Measurements from ENCODE around the gene CCDC88B.
"Not testable (repeated sequence)": the region's sequence is repeated elsewhere in the genome, so short reads cannot be mapped to it uniquely, and the experiment has no call there.

CCDC88B gene

DNA sequence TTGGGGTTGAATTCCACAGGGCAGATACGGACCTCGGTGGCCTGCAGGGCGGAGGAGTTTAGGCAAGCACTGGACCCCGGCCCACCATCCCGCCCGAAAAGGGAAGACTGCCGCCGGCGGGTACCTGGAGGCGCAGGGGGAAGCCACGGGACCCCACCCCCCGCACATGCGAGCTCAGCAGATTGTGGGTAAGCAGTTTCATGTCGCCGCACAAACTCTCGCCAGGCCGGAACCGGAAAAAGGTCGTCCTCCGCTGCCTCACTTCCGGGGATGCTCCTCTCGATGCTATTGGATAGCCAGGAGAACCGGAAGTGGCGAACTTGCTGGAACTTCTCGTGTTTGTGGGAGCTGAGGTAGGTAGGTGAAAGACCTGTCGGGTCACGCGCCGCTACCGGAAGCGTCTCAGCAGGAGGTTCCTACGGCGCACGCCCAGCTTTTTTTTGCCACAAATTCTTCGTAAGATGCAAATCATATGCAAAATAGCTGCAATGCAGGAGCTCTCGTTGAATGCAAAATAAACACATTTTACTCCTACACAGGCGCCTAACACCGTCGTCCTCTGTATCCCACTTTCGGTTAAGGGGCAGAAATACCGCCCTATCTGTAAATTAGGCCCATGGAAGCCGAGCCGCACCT is 22.6 kb upstream of the CCDC88B start, which contains the start of gene TRMT112:
TRMT112 (minus strand) TSS at position 235 of the 636 bp plus-strand sequence; CDS start at position 202, 33 bp downstream.
- H3K9ac ChIP-seq (ENCODE audit: low read depth, low read length): peak within 1 kb of the TSS; percentile 92
- H3K27ac ChIP-seq (ENCODE audit: low read depth, low read length): peak within 1 kb of the TSS; percentile 98
- WGBS: under 1% methylated on average over 43 of the region's 43 CpGs
- H3K27me3 ChIP-seq (ENCODE audit: insufficient read depth, low read length): no peaks in the 10 kb centered on the region
- peaks cover 45% of the 10 kb centered on the region for H3K36me3 ChIP-seq (ENCODE audit: insufficient read depth, low read length)
- H3K4me1 ChIP-seq (ENCODE audit: insufficient read depth, low read length): peaks cover 8% of the 10 kb centered on the region; the same call in 1 of the 2 replicates
- H3K9me3 ChIP-seq (ENCODE audit: insufficient read depth, low read depth, low read length): no peaks in the 10 kb centered on the region
- peak within 1 kb of the TSS; percentile 79 for H3K4me3 ChIP-seq (ENCODE audit: low read length)

DNA sequence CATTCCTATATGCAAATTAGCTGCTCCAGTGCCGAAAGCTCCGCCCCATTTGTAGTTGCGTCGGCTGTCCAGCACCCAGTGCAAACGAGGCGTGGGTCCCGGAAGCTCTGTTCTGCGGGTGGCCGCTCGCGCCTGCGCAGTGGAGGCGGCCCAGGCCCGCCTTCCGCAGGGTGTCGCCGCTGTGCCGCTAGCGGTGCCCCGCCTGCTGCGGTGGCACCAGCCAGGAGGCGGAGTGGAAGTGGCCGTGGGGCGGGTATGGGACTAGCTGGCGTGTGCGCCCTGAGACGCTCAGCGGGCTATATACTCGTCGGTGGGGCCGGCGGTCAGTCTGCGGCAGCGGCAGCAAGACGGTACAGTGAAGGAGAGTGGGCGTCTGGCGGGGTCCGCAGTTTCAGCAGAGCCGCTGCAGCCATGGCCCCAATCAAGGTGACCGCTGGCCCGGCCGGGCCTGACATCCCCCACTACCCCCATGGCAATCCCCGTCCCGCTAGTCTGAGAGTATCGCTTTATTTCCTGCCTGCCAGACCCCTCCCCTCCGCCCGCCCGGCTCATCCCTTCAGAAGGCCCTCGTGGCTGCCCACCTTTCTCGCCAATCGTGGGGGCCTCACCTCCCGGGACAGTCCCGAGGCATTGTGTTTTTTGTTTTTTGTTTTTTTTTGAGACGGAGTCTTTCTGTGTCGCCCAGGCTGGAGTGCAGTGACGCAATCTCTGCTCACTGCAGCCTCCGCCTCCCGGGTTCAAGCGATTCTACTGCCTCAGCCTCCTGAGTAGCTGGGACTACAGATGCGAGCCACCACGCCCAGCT is 21.8 kb upstream of the CCDC88B start, which contains the start of gene PRDX5:
PRDX5 (plus strand) TSS at position 161 of the 805 bp plus-strand sequence; CDS start at position 256, 95 bp downstream.
- H3K36me3 ChIP-seq (ENCODE audit: insufficient read depth, low read length): peaks cover 45% of the 10 kb centered on the region
- under 1% methylated on average over 61 of the region's 61 CpGs for WGBS
- H3K4me1 ChIP-seq (ENCODE audit: insufficient read depth, low read length): peaks cover 8% of the 10 kb centered on the region; the same call in 1 of the 2 replicates

GRCh38 chr11:64318766-64319761 is 20.9 kb upstream of the CCDC88B start:
- H3K9ac ChIP-seq (ENCODE audit: low read depth, low read length): peak overlapping the region; percentile 92
- H3K4me1 ChIP-seq (ENCODE audit: insufficient read depth, low read length): peaks cover 8% of the 10 kb centered on the region; the same call in 1 of the 2 replicates
- no peaks in the 10 kb centered on the region for H3K27me3 ChIP-seq (ENCODE audit: insufficient read depth, low read length)
- no peaks in the 10 kb centered on the region for H3K9me3 ChIP-seq (ENCODE audit: insufficient read depth, low read depth, low read length)
- peaks cover 41% of the 10 kb centered on the region for H3K36me3 ChIP-seq (ENCODE audit: insufficient read depth, low read length)
- peak overlapping the region; percentile 5; the same call in 1 of the 2 replicates for H3K27ac ChIP-seq (ENCODE audit: low read depth, low read length)
- 31% methylated on average over 15 of the region's 19 CpGs for WGBS
- peak overlapping the region; percentile 79 for H3K4me3 ChIP-seq (ENCODE audit: low read length)

More for the DNA sequence above, 21.8 kb upstream of the CCDC88B start, which contains the start of gene PRDX5:
- peak within 1 kb of the TSS; percentile 79 for H3K4me3 ChIP-seq (ENCODE audit: low read length)
- H3K27ac ChIP-seq (ENCODE audit: low read depth, low read length): peak within 1 kb of the TSS; percentile 98
- peak within 1 kb of the TSS; percentile 92 for H3K9ac ChIP-seq (ENCODE audit: low read depth, low read length)
- no peaks in the 10 kb centered on the region for H3K9me3 ChIP-seq (ENCODE audit: insufficient read depth, low read depth, low read length)
- H3K27me3 ChIP-seq (ENCODE audit: insufficient read depth, low read length): no peaks in the 10 kb centered on the region

DNA sequence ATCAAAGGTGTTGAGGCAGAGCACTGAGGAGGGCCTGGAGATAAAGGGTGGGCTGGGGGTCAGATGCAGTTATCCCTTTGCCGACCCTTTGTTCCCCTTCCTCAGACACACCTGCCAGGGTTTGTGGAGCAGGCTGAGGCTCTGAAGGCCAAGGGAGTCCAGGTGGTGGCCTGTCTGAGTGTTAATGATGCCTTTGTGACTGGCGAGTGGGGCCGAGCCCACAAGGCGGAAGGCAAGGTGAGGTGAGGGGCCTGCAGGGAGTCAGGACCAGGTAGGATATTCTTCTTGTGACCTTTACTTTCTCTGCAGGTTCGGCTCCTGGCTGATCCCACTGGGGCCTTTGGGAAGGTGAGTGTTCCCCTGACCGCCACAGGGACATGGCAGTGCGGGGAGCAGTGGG is 19.4 kb upstream of the CCDC88B start:
- H3K9ac ChIP-seq (ENCODE audit: low read depth, low read length): no peak overlapping the region
- WGBS: 94% methylated on average over 7 of the region's 7 CpGs
- no peak overlapping the region for H3K4me3 ChIP-seq (ENCODE audit: low read length)
- peaks cover 12% of the 10 kb centered on the region; the same call in 1 of the 2 replicates for H3K4me1 ChIP-seq (ENCODE audit: insufficient read depth, low read length)
- H3K9me3 ChIP-seq (ENCODE audit: insufficient read depth, low read depth, low read length): no peaks in the 10 kb centered on the region
- no peaks in the 10 kb centered on the region for H3K27me3 ChIP-seq (ENCODE audit: insufficient read depth, low read length)
- peaks cover 28% of the 10 kb centered on the region for H3K36me3 ChIP-seq (ENCODE audit: insufficient read depth, low read length)
- H3K27ac ChIP-seq (ENCODE audit: low read depth, low read length): no peak overlapping the region

- Histone ChIP-seq H3K9ac (ENCODE audit: low read depth, low read length) (no peak overlapping the region), H3K4me1 (ENCODE audit: insufficient read depth, low read length) (peaks cover 12% of the 10 kb centered on the region; the same call in 1 of the 2 replicates)
Measured at GRCh38 chr11:64321026-64321425, 19.0 kb upstream of the CCDC88B start.

GRCh38 chr11:64321533-64321932 is 18.5 kb upstream of the CCDC88B start:
- peaks cover 21% of the 10 kb centered on the region for H3K36me3 ChIP-seq (ENCODE audit: insufficient read depth, low read length)
- H3K9ac ChIP-seq (ENCODE audit: low read depth, low read length): no peak overlapping the region
- WGBS: 95% methylated on average over 5 of the region's 5 CpGs
- no peak overlapping the region for H3K27ac ChIP-seq (ENCODE audit: low read depth, low read length)
- no peaks in the 10 kb centered on the region for H3K9me3 ChIP-seq (ENCODE audit: insufficient read depth, low read depth, low read length)
- no peak overlapping the region for H3K4me3 ChIP-seq (ENCODE audit: low read length)
- H3K27me3 ChIP-seq (ENCODE audit: insufficient read depth, low read length): no peaks in the 10 kb centered on the region
- H3K4me1 ChIP-seq (ENCODE audit: insufficient read depth, low read length): peaks cover 12% of the 10 kb centered on the region; the same call in 1 of the 2 replicates

More at GRCh38 chr11:64321026-64321425, 19.0 kb upstream of the CCDC88B start:
- Histone ChIP-seq H3K36me3 (ENCODE audit: insufficient read depth, low read length) (peaks cover 26% of the 10 kb centered on the region), H3K4me3 (ENCODE audit: low read length) (no peak overlapping the region), H3K9me3 (ENCODE audit: insufficient read depth, low read depth, low read length) (no peaks in the 10 kb centered on the region), H3K27me3 (ENCODE audit: insufficient read depth, low read length) (no peaks in the 10 kb centered on the region), H3K27ac (ENCODE audit: low read depth, low read length) (no peak overlapping the region)
- WGBS: 93% methylated on average over 5 of the region's 5 CpGs

GRCh38 chr11:64322925-64323260 is 17.1 kb upstream of the CCDC88B start:
- peaks cover 12% of the 10 kb centered on the region; the same call in 1 of the 2 replicates for H3K4me1 ChIP-seq (ENCODE audit: insufficient read depth, low read length)
- H3K27me3 ChIP-seq (ENCODE audit: insufficient read depth, low read length): no peaks in the 10 kb centered on the region
- WGBS: 78% methylated on average over 7 of the region's 7 CpGs
- H3K36me3 ChIP-seq (ENCODE audit: insufficient read depth, low read length): peaks cover 20% of the 10 kb centered on the region
- H3K9ac ChIP-seq (ENCODE audit: low read depth, low read length): no peak overlapping the region
- no peak overlapping the region for H3K4me3 ChIP-seq (ENCODE audit: low read length)
- no peaks in the 10 kb centered on the region for H3K9me3 ChIP-seq (ENCODE audit: insufficient read depth, low read depth, low read length)
- no peak overlapping the region for H3K27ac ChIP-seq (ENCODE audit: low read depth, low read length)

- Histone ChIP-seq H3K9me3 (ENCODE audit: insufficient read depth, low read depth, low read length) (no peaks in the 10 kb centered on the region), H3K4me3 (ENCODE audit: low read length) (no peak overlapping the region), H3K4me1 (ENCODE audit: insufficient read depth, low read length) (peaks cover 12% of the 10 kb centered on the region; the same call in 1 of the 2 replicates), H3K27me3 (ENCODE audit: insufficient read depth, low read length) (no peaks in the 10 kb centered on the region), H3K27ac (ENCODE audit: low read depth, low read length) (no peak overlapping the region), H3K36me3 (ENCODE audit: insufficient read depth, low read length) (peaks cover 20% of the 10 kb centered on the region), H3K9ac (ENCODE audit: low read depth, low read length) (no peak overlapping the region)
- WGBS: 86% methylated on average over 5 of the region's 5 CpGs
Measured at GRCh38 chr11:64323373-64323772, 16.6 kb upstream of the CCDC88B start.

DNA sequence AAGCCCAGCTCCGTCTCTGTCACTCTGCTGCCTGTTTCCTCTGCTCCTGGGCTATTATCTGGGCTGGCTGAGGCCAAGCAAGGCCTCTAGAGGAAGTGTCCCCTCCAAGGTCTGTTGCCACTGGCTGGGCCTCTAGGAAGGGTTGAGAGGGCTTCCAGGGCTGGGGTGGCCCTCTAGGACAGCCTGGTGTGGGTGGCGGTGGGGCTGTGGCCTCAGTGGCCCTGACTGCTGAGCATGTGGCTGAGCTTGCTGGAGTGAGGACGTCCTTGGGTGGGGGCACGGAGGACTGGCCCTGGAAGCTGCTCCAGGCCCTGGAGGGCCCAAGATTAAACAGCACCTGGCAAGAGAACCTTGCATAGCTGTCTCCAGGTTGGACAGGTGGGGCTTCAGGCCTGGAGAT is 16.0 kb upstream of the CCDC88B start:
- not testable (repeated sequence) for H3K9ac ChIP-seq (ENCODE audit: low read depth, low read length); H3K27ac ChIP-seq (ENCODE audit: low read depth, low read length)
- peaks cover 20% of the 10 kb centered on the region for H3K36me3 ChIP-seq (ENCODE audit: insufficient read depth, low read length)

GRCh38 chr11:64324692-64325469 is 15.1 kb upstream of the CCDC88B start:
- H3K4me3 ChIP-seq (ENCODE audit: low read length): no peak overlapping the region
- peaks cover 20% of the 10 kb centered on the region for H3K36me3 ChIP-seq (ENCODE audit: insufficient read depth, low read length)
- H3K27me3 ChIP-seq (ENCODE audit: insufficient read depth, low read length): no peaks in the 10 kb centered on the region
- no peaks in the 10 kb centered on the region for H3K9me3 ChIP-seq (ENCODE audit: insufficient read depth, low read depth, low read length)
- H3K4me1 ChIP-seq (ENCODE audit: insufficient read depth, low read length): peaks cover 4% of the 10 kb centered on the region; the same call in 1 of the 2 replicates
- WGBS: 81% methylated on average over 9 of the region's 11 CpGs
- H3K27ac ChIP-seq (ENCODE audit: low read depth, low read length): peak overlapping the region; percentile 70; the same call in 1 of the 2 replicates
- H3K9ac ChIP-seq (ENCODE audit: low read depth, low read length): no peak overlapping the region

More for the DNA sequence above, 16.0 kb upstream of the CCDC88B start:
- not testable (repeated sequence) for H3K9me3 ChIP-seq (ENCODE audit: insufficient read depth, low read depth, low read length); H3K27me3 ChIP-seq (ENCODE audit: insufficient read depth, low read length); H3K4me3 ChIP-seq (ENCODE audit: low read length)
- H3K4me1 ChIP-seq (ENCODE audit: insufficient read depth, low read length): peaks cover 11% of the 10 kb centered on the region; the same call in 1 of the 2 replicates
- WGBS: 91% methylated on average over 4 of the region's 4 CpGs
